Measurements from ENCODE around the gene FAR1.
"Not testable (repeated sequence)": the region's sequence is repeated elsewhere in the genome, so short reads cannot be mapped to it uniquely, and the experiment has no call there.

FAR1 gene

GRCh38 chr11:13668102-13668956 lies at the start of gene FAR1:
TSS of gene FAR1 (plus strand) at chr11:13668668. CDS start at chr11:13694766, 26,098 bp downstream.
- peak; percentile 96 for FAIRE-seq

- FAIRE-seq: no peak
These were observed 48.4 kb upstream of the FAR1 start for GRCh38 chr11:13620063-13620462.

GRCh38 chr11:13626818-13627217 lies 41.6 kb upstream of the FAR1 start:
- FAIRE-seq: not testable (repeated sequence)

- FAIRE-seq: not testable (repeated sequence)
These were observed 39.8 kb upstream of the FAR1 start for GRCh38 chr11:13628634-13629033.

- no peak for FAIRE-seq
These were observed 38.7 kb upstream of the FAR1 start for GRCh38 chr11:13629779-13630178.

- no peak for FAIRE-seq
These were observed 33.2 kb upstream of the FAR1 start for GRCh38 chr11:13635290-13635689.

- no peak for FAIRE-seq
These were observed 32.7 kb upstream of the FAR1 start for GRCh38 chr11:13635804-13636203.

GRCh38 chr11:13637125-13638069 lies 31.1 kb upstream of the FAR1 start:
- FAIRE-seq: no peak

GRCh38 chr11:13638422-13638821 lies 30.0 kb upstream of the FAR1 start:
- FAIRE-seq: no peak

GRCh38 chr11:13644997-13645687 lies 23.3 kb upstream of the FAR1 start:
- no peak for FAIRE-seq

GRCh38 chr11:13647391-13647790 lies 21.1 kb upstream of the FAR1 start:
- no peak for FAIRE-seq

GRCh38 chr11:13649619-13650018 lies 18.8 kb upstream of the FAR1 start:
- FAIRE-seq: no peak

GRCh38 chr11:13651515-13651914 lies 17.0 kb upstream of the FAR1 start:
- not testable (repeated sequence) for FAIRE-seq

- FAIRE-seq: no peak
These were observed 7.3 kb upstream of the FAR1 start for GRCh38 chr11:13661074-13661623.

- no peak for FAIRE-seq
These were observed 4.8 kb upstream of the FAR1 start for GRCh38 chr11:13663631-13664071.

- no peak for FAIRE-seq
These were observed 4.1 kb upstream of the FAR1 start for GRCh38 chr11:13664351-13664750.

- no peak for FAIRE-seq
These were observed 1.8 kb upstream of the FAR1 start for GRCh38 chr11:13666708-13667107.

GRCh38 chr11:13667245-13667644 lies 1.2 kb upstream of the FAR1 start:
- FAIRE-seq: no peak

- no peak for FAIRE-seq
These were observed 720 bp upstream of the FAR1 start for GRCh38 chr11:13667795-13668101.

GRCh38 chr11:13668957-13669521 lies 571 bp downstream of the FAR1 start:
- FAIRE-seq: no peak

- FAIRE-seq: no peak
These were observed 1.3 kb downstream of the FAR1 start for GRCh38 chr11:13669544-13670488.
